GM19193 (cell line): ENCODE data around the gene HMGXB3.

Source experiments
- POLR2A ChIP-seq: IDR thresholded peaks from 4 replicates; pipeline ENCODE4 v1.6.1; 2011; ENCODE audit not compliant: insufficient read depth, insufficient read length; ENCODE audit errors: extremely low read depth

The HMGXB3 gene

GRCh38 chr5:150052956-150053712 lies 52.6 kb downstream of the HMGXB3 start:
- TF ChIP-seq POLR2A, result no peak

- TF ChIP-seq POLR2A, result no peak
Observed at GRCh38 chr5:150053713-150054392, 53.3 kb downstream of the HMGXB3 start.

GRCh38 chr5:150054569-150054968 lies 54.0 kb downstream of the HMGXB3 start:
- no peak for TF ChIP-seq POLR2A

- no peak for TF ChIP-seq POLR2A
Observed at GRCh38 chr5:150055326-150056074, 55.0 kb downstream of the HMGXB3 start.

- no peak for TF ChIP-seq POLR2A
Observed at GRCh38 chr5:150056075-150056443, 55.5 kb downstream of the HMGXB3 start.

- no peak for TF ChIP-seq POLR2A
Observed at GRCh38 chr5:150057052-150057451, 56.5 kb downstream of the HMGXB3 start.

GRCh38 chr5:150057511-150057910 lies 57.0 kb downstream of the HMGXB3 start:
- no peak for TF ChIP-seq POLR2A

GRCh38 chr5:150057996-150058395 lies 57.5 kb downstream of the HMGXB3 start:
- TF ChIP-seq POLR2A, result no peak

- TF ChIP-seq POLR2A, result no peak
Observed at GRCh38 chr5:150058480-150059126, 58.1 kb downstream of the HMGXB3 start.

- TF ChIP-seq POLR2A, result no peak
Observed at GRCh38 chr5:150059623-150060022, 59.1 kb downstream of the HMGXB3 start.

- no peak for TF ChIP-seq POLR2A
Observed at GRCh38 chr5:150060471-150060870, 59.9 kb downstream of the HMGXB3 start.

- TF ChIP-seq POLR2A, result no peak
Observed at GRCh38 chr5:150061538-150061995, 61.0 kb downstream of the HMGXB3 start.

- no peak for TF ChIP-seq POLR2A
Observed at GRCh38 chr5:150062216-150062922, 61.8 kb downstream of the HMGXB3 start.

GRCh38 chr5:150063638-150064037 lies 63.1 kb downstream of the HMGXB3 start:
- TF ChIP-seq POLR2A, result no peak
